HG03095 (cell line): ENCODE results near the gene NEURL3.
A peak's percentile ranks its signal among the peaks of the same experiment; 100 is the strongest.

ENCODE experiments used
- ATAC-seq: cut with Tn5 transposase; IDR thresholded peaks from one replicate; pipeline ENCODE4 v1.9.1; 2021; ENCODE audit warnings: moderate library complexity; ENCODE audit not compliant: unreplicated experiment

Gene NEURL3

GRCh38 chr2:96528006-96528699 is 23.0 kb upstream of the NEURL3 start:
- no peak for ATAC-seq

- peak; percentile 25 for ATAC-seq
These were observed 22.3 kb upstream of the NEURL3 start for GRCh38 chr2:96527286-96528005.

GRCh38 chr2:96526615-96527285 is 21.6 kb upstream of the NEURL3 start:
- ATAC-seq, result no peak

GRCh38 chr2:96526101-96526591 is 21.0 kb upstream of the NEURL3 start:
- ATAC-seq, result no peak

- no peak for ATAC-seq
These were observed 20.0 kb upstream of the NEURL3 start for GRCh38 chr2:96525211-96525507.

GRCh38 chr2:96524482-96525210 is 19.5 kb upstream of the NEURL3 start:
- no peak for ATAC-seq

GRCh38 chr2:96523659-96524481 is 18.7 kb upstream of the NEURL3 start:
- no peak for ATAC-seq

- no peak for ATAC-seq
These were observed 17.4 kb upstream of the NEURL3 start for GRCh38 chr2:96522304-96523203.

GRCh38 chr2:96521219-96521618 is 16.1 kb upstream of the NEURL3 start:
- ATAC-seq, result no peak

- ATAC-seq, result no peak
These were observed 15.5 kb upstream of the NEURL3 start for GRCh38 chr2:96520697-96521096.

GRCh38 chr2:96520231-96520630 is 15.1 kb upstream of the NEURL3 start:
- ATAC-seq, result no peak

GRCh38 chr2:96517079-96517478 is 11.9 kb upstream of the NEURL3 start:
- ATAC-seq, result no peak

- no peak for ATAC-seq
These were observed 9.4 kb upstream of the NEURL3 start for GRCh38 chr2:96514521-96514920.

- ATAC-seq, result no peak
These were observed 7.2 kb upstream of the NEURL3 start for GRCh38 chr2:96512341-96512740.

- ATAC-seq, result no peak
These were observed 6.7 kb upstream of the NEURL3 start for GRCh38 chr2:96511851-96512250.

- ATAC-seq, result no peak
These were observed 5.9 kb upstream of the NEURL3 start for GRCh38 chr2:96510931-96511595.

GRCh38 chr2:96509847-96510230 is 4.7 kb upstream of the NEURL3 start:
- no peak for ATAC-seq

GRCh38 chr2:96509114-96509846 is 4.1 kb upstream of the NEURL3 start:
- ATAC-seq, result peak; percentile 51
